Measurements from ENCODE around the gene VAC14. TPM values are rescaled to one million over a fixed set of nuclear protein-coding genes. Genes with fewer than 3 reads are reported as not detected.

VAC14 gene
- polyA plus RNA-seq, 1 donor from 2014 or later = 8.6 TPM

DNA sequence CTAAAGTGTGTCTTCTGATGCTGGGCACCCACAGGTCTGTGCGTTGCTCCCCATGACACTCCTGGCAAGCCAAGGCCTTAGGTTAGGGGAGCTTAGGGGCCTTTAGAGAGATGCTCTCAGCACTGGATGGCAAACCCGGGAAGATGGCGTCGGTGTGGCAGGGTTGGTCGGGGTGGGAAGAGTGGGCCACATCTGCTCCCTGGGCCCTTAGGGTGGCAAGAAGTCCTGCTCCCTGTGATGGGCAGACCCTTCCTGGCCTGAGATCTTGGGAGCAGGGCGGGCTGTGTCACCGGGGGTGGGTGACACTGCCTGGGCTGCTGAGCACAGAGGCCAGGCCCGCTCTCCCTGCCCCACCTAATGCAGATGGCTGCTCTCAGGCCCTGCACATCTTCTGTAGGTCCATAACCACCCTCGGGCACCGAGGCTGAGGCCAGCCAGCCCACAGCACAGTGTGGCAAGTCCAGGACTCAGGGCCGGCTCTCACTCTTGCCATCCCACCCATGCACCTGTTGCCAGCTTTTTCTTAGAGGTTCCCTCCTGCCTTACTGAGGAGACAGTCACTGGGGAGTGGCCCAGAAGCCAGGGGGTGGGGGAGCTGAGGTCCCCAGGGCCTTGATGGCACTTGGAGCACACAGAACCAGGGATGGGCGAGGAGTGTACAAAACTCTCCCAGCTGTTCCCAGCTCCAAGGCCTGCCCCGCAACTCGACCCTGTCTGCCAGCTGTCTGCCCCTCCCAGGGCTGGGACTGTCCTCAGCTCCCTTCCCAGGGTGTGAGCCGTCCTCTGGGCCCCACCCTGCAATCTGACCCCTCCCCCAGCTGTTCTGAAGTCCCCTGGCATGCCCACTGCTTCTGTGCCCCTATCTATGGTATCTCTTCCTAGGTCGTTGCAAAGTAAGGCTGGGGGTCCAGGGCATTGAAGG, 110.7 kb downstream of the VAC14 start:
- H4K20me1 ChIP-seq (ENCODE audit: insufficient read depth) = no peaks in the 10 kb centered on the region
- H3K27ac ChIP-seq (ENCODE audit: low read length) = no peak overlapping the region
- no peak overlapping the region for H2AFZ ChIP-seq (ENCODE audit: low read depth, low read length)
- no peaks in the 10 kb centered on the region for H3K9me3 ChIP-seq (ENCODE audit: low read length)
- TF ChIP-seq, protein P1, sequence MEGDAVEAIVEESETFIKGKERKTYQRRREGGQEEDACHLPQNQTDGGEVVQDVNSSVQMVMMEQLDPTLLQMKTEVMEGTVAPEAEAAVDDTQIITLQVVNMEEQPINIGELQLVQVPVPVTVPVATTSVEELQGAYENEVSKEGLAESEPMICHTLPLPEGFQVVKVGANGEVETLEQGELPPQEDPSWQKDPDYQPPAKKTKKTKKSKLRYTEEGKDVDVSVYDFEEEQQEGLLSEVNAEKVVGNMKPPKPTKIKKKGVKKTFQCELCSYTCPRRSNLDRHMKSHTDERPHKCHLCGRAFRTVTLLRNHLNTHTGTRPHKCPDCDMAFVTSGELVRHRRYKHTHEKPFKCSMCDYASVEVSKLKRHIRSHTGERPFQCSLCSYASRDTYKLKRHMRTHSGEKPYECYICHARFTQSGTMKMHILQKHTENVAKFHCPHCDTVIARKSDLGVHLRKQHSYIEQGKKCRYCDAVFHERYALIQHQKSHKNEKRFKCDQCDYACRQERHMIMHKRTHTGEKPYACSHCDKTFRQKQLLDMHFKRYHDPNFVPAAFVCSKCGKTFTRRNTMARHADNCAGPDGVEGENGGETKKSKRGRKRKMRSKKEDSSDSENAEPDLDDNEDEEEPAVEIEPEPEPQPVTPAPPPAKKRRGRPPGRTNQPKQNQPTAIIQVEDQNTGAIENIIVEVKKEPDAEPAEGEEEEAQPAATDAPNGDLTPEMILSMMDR (IDR thresholded peaks at IDR 0.05; ENCODE audit: poor library complexity, severe bottlenecking) = no peak
- TF ChIP-seq EP300 (conservative IDR thresholded peaks at IDR 0.05; ENCODE audit: poor library complexity, severe bottlenecking) (no peak), EZH2 (IDR thresholded peaks at IDR 0.05; ENCODE audit: borderline replicate concordance, insufficient read depth, low read length, poor library complexity, severe bottlenecking) (no peak), MXI1 (conservative IDR thresholded peaks at IDR 0.05; ENCODE audit: poor library complexity, severe bottlenecking) (no peak), TAF1 (IDR thresholded peaks at IDR 0.05; ENCODE audit: low read depth) (no peak), SMC3 (conservative IDR thresholded peaks at IDR 0.05; ENCODE audit: poor library complexity) (no peak), RAD21 (conservative IDR thresholded peaks at IDR 0.05) (no peak), POLR2AphosphoS5 (IDR thresholded peaks at IDR 0.05) (no peak)
- TF ChIP-seq, protein P2, sequence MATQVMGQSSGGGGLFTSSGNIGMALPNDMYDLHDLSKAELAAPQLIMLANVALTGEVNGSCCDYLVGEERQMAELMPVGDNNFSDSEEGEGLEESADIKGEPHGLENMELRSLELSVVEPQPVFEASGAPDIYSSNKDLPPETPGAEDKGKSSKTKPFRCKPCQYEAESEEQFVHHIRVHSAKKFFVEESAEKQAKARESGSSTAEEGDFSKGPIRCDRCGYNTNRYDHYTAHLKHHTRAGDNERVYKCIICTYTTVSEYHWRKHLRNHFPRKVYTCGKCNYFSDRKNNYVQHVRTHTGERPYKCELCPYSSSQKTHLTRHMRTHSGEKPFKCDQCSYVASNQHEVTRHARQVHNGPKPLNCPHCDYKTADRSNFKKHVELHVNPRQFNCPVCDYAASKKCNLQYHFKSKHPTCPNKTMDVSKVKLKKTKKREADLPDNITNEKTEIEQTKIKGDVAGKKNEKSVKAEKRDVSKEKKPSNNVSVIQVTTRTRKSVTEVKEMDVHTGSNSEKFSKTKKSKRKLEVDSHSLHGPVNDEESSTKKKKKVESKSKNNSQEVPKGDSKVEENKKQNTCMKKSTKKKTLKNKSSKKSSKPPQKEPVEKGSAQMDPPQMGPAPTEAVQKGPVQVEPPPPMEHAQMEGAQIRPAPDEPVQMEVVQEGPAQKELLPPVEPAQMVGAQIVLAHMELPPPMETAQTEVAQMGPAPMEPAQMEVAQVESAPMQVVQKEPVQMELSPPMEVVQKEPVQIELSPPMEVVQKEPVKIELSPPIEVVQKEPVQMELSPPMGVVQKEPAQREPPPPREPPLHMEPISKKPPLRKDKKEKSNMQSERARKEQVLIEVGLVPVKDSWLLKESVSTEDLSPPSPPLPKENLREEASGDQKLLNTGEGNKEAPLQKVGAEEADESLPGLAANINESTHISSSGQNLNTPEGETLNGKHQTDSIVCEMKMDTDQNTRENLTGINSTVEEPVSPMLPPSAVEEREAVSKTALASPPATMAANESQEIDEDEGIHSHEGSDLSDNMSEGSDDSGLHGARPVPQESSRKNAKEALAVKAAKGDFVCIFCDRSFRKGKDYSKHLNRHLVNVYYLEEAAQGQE (IDR thresholded peaks at IDR 0.05; ENCODE audit: borderline replicate concordance) = no peak
- H3K79me2 ChIP-seq (replicated peaks; ENCODE audit: insufficient read depth, low read length) = peaks cover 2% of the 10 kb centered on the region
- no peaks in the 10 kb centered on the region for H3K9me2 ChIP-seq (ENCODE audit: insufficient read depth, low read length)
- H3K4me2 ChIP-seq (ENCODE audit: low read length) = no peak overlapping the region
- no peaks in the 10 kb centered on the region for H3F3A ChIP-seq (ENCODE audit: insufficient read depth, low read length, poor library complexity, severe bottlenecking)
- H3K36me3 ChIP-seq (ENCODE audit: insufficient read depth, low read length) = no peaks in the 10 kb centered on the region
- peak overlapping the region; percentile 81 for H3K9ac ChIP-seq (ENCODE audit: low read length)
- no peaks in the 10 kb centered on the region for H3K27me3 ChIP-seq (ENCODE audit: insufficient read depth, low read depth, low read length)
- H3K4me3 ChIP-seq (ENCODE audit: low read length) = no peak overlapping the region

DNA sequence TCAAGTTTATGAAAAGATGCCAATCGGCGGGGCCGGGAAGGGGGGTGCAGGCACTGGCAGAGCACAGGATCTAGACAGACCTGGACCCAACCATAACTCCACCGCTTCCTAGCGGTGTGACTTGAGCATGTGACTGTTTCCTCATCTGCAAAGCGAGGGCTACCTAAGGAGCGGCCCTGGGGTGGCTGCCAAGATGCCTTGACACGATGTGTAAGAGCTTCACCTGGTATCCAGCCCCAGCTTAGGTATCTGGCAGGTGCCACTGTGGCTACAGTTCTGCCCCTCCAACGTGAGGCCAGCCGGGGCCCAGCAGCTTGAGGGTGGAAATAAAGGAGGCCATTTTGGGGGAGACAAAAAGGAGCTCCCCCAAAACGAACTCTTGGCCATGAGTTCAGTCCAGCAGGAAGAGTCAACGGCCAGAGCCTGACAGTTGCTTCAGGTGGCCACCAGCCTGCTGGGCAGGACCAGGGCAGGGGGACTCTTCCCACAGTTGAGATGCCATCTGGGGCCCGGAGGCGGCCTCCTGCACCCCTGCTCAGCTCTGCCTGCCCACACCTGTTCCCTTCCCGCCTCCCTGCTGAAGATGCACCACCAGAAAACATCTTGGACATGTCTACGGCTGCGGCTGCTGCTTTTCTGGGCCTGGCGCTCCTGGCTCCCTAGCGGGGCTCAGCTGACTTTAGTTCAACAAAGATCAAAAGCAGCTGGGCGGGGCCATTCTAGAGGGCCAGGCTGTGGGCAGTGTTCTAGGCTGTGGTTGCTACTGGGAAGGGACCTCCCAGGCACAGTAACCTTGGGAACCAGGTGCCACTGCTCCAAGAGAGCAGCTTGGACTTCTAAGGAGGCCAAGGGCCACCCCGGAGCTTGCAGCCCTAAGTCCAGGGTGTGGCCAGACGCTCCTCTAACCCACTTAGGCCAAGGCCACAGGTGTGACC, 111.7 kb downstream of the VAC14 start:
- Histone ChIP-seq H3K9me2 (ENCODE audit: insufficient read depth, low read length) (no peaks in the 10 kb centered on the region), H3K27me3 (ENCODE audit: insufficient read depth, low read depth, low read length) (no peaks in the 10 kb centered on the region), H3K27ac (ENCODE audit: low read length) (no peak overlapping the region), H3K9ac (ENCODE audit: low read length) (no peak overlapping the region), H3F3A (ENCODE audit: insufficient read depth, low read length, poor library complexity, severe bottlenecking) (no peaks in the 10 kb centered on the region), H4K20me1 (ENCODE audit: insufficient read depth) (no peaks in the 10 kb centered on the region), H3K36me3 (ENCODE audit: insufficient read depth, low read length) (no peaks in the 10 kb centered on the region), H3K79me2 (replicated peaks; ENCODE audit: insufficient read depth, low read length) (peaks cover 11% of the 10 kb centered on the region), H3K4me3 (ENCODE audit: low read length) (no peak overlapping the region), H3K9me3 (ENCODE audit: low read length) (no peaks in the 10 kb centered on the region), H2AFZ (ENCODE audit: low read depth, low read length) (no peak overlapping the region), H3K4me2 (ENCODE audit: low read length) (no peak overlapping the region)
- TF ChIP-seq EZH2 (IDR thresholded peaks at IDR 0.05; ENCODE audit: borderline replicate concordance, insufficient read depth, low read length, poor library complexity, severe bottlenecking) (no peak), TAF1 (IDR thresholded peaks at IDR 0.05; ENCODE audit: low read depth) (no peak), SMC3 (conservative IDR thresholded peaks at IDR 0.05; ENCODE audit: poor library complexity) (no peak), POLR2AphosphoS5 (IDR thresholded peaks at IDR 0.05) (no peak), EP300 (conservative IDR thresholded peaks at IDR 0.05; ENCODE audit: poor library complexity, severe bottlenecking) (no peak), RAD21 (conservative IDR thresholded peaks at IDR 0.05) (no peak), MXI1 (conservative IDR thresholded peaks at IDR 0.05; ENCODE audit: poor library complexity, severe bottlenecking) (no peak)
- TF ChIP-seq, protein P1 (IDR thresholded peaks at IDR 0.05; ENCODE audit: poor library complexity, severe bottlenecking) = no peak
- TF ChIP-seq, protein P2 (IDR thresholded peaks at IDR 0.05; ENCODE audit: borderline replicate concordance) = no peak
